ENCODE measurements around the gene SUGP1.

DNA sequence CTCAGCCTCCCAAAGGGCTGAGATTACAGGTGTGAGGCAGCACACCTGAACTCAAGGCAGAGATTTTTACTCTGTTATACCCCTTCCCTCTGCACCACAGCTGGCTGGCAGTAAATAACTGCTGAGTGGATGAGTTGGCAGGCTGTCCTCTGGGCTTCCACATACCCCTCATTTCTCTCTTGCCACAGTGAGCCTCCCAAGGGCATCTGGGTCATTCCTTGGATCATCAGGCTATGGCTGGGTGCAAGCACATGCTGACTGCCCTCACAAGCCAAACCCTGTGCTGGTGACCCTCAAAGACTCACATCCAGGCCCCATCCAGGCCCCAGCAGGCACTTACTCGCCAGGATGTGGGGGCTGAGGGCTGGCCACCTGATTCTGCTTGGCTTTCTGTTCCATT is 4.2 kb downstream of the SUGP1 start:
- TF ChIP-seq CTCF (IDR thresholded peaks at IDR 0.05; ENCODE audit: poor library complexity) (no peak), EZH2 (IDR thresholded peaks at IDR 0.05; ENCODE audit: borderline replicate concordance) (no peak), EZH2phosphoT487 (IDR thresholded peaks at IDR 0.05; ENCODE audit: low read depth, severe bottlenecking, unreplicated experiment) (no peak)
